Measurements from ENCODE around the gene UCHL5.

UCHL5 gene

DNA sequence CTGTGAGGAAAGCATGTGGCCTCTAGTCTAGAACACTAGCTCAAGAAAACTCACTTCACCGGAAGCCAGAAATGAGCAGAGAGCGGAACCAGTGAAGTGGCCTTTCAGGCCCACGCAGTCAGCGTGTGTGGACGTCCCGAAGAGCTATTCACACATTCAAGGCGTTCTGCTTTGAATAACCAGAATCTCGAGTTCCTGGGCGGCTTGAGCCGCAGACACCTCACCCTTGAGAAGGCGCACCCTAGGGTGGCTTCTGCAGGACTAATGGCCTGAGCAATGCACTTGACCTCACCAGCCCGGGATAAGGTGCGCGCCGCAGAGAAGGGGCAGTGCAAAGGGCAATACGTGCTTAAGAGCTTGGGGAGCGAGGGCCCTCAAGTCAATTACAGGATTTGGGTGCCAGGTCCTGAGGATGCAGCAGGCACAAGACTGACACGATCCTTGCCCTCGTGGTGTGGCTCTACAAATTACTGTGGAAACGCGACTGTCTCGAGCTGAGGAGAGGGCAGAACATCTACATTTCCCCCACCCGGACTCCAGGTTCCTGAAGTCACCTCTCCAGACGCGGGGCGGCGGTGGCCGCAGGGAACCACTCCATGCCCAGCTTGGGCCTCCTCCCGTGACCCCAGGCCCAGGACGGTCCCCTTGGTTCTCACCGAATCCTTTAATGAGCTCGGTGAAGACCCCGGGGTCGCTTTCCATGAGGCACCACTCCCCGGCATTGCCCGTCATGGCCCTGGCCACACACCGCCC, 455 bp downstream of the UCHL5 start (continued):
- 0 out of 2 replicates have a peak, but pooled peaks have one; percentile 24 for TF ChIP-seq YY2 (tag by site-specific recombination; IDR thresholded peaks at IDR 0.05)
- peak; percentile 57; the same call in 1 of the 2 replicates for TF ChIP-seq ZNF335 (tag by site-specific recombination; conservative IDR thresholded peaks at IDR 0.05)
- peak; percentile 78; the same call in 1 of the 2 replicates for TF ChIP-seq ZSCAN23 (tag by site-specific recombination; IDR thresholded peaks at IDR 0.05)
- TF ChIP-seq EGR2 (tag by site-specific recombination; IDR thresholded peaks at IDR 0.05; ENCODE audit: low read depth) = peak; percentile 48; the same call in 1 of the 2 replicates
- no peak for TF ChIP-seq ZNF664 (tag by site-specific recombination; IDR thresholded peaks at IDR 0.05)
- TF ChIP-seq, protein P1, sequence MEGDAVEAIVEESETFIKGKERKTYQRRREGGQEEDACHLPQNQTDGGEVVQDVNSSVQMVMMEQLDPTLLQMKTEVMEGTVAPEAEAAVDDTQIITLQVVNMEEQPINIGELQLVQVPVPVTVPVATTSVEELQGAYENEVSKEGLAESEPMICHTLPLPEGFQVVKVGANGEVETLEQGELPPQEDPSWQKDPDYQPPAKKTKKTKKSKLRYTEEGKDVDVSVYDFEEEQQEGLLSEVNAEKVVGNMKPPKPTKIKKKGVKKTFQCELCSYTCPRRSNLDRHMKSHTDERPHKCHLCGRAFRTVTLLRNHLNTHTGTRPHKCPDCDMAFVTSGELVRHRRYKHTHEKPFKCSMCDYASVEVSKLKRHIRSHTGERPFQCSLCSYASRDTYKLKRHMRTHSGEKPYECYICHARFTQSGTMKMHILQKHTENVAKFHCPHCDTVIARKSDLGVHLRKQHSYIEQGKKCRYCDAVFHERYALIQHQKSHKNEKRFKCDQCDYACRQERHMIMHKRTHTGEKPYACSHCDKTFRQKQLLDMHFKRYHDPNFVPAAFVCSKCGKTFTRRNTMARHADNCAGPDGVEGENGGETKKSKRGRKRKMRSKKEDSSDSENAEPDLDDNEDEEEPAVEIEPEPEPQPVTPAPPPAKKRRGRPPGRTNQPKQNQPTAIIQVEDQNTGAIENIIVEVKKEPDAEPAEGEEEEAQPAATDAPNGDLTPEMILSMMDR (tag by site-specific recombination; IDR thresholded peaks at IDR 0.05) = peak; percentile 8; the same call in 1 of the 2 replicates
- no peak for TF ChIP-seq ZNF843 (tag by site-specific recombination; IDR thresholded peaks at IDR 0.05)
- TF ChIP-seq ZXDB (tag by site-specific recombination; IDR thresholded peaks at IDR 0.05) = 0 out of 2 replicates have a peak, but pooled peaks have one; percentile 12
- no peak for TF ChIP-seq ZNF362 (tag by site-specific recombination; IDR thresholded peaks at IDR 0.05)
- peak; percentile 77 for TF ChIP-seq FEZF1 (tag by site-specific recombination; IDR thresholded peaks at IDR 0.05)
- TF ChIP-seq ZNF549 (tag by site-specific recombination; IDR thresholded peaks at IDR 0.05) = no peak
- TF ChIP-seq ZNF423 (tag by site-specific recombination; IDR thresholded peaks at IDR 0.05) = peak; percentile 93
- TF ChIP-seq PRDM2 (tag by site-specific recombination; IDR thresholded peaks at IDR 0.05; ENCODE audit: borderline replicate concordance) = no peak
- no peak for TF ChIP-seq ZNF529 (tag by site-specific recombination; IDR thresholded peaks at IDR 0.05; ENCODE audit: insufficient replicate concordance)
- no peak; the same call in 1 of the 2 replicates for TF ChIP-seq ZBTB20 (tag by site-specific recombination; IDR thresholded peaks at IDR 0.05)

GRCh38 chr1:193054169-193054675, 4.9 kb downstream of the UCHL5 start:
- 0 out of 2 replicates have a peak, but pooled peaks cover 2% of the 10 kb centered on the region for H3K4me1 ChIP-seq (ENCODE audit: control insufficient read depth, insufficient read depth, low read length)
- H3K36me3 ChIP-seq (ENCODE audit: control insufficient read depth in 2 of 2, insufficient read depth in 1 of 2, low read length in 2 of 2) = peaks cover 8 to 21% of the 10 kb centered on the region in 2 experiments; a peak in 2 of 3 replicates
- ChIA-PET POLR2A (no interaction called here), CTCF (no interaction called here)
- H3K27ac ChIP-seq (ENCODE audit: extremely low read depth, low read depth, low read length) = no peak overlapping the region
- H3K9me3 ChIP-seq (ENCODE audit: control insufficient read depth, insufficient read depth, low read depth, low read length) = no peaks in the 10 kb centered on the region
- TF ChIP-seq ZNF654 (tag by site-specific recombination; IDR thresholded peaks at IDR 0.05; ENCODE audit: low read depth) (no peak), ZNF658 (tag by site-specific recombination; IDR thresholded peaks at IDR 0.05) (no peak), ZNF221 (tag by site-specific recombination; IDR thresholded peaks at IDR 0.05; ENCODE audit: borderline replicate concordance) (no peak), ZNF114 (tag by site-specific recombination; IDR thresholded peaks at IDR 0.05) (no peak), ZNF677 (tag by site-specific recombination; IDR thresholded peaks at IDR 0.05) (no peak), ZNF223 (tag by site-specific recombination; IDR thresholded peaks at IDR 0.05) (no peak), ZNF670 (tag by site-specific recombination; IDR thresholded peaks at IDR 0.05; ENCODE audit: low read depth) (no peak), ZNF391 (tag by site-specific recombination; IDR thresholded peaks at IDR 0.05; ENCODE audit: borderline replicate concordance, low read depth) (no peak), ZNF341 (tag by site-specific recombination; IDR thresholded peaks at IDR 0.05; ENCODE audit: low read depth) (no peak), ZBTB1 (tag by site-specific recombination; IDR thresholded peaks at IDR 0.05) (no peak), ZSCAN23 (tag by site-specific recombination; IDR thresholded peaks at IDR 0.05) (no peak), KLF16 (tag by site-specific recombination; IDR thresholded peaks at IDR 0.05) (no peak)
- H3K4me3 ChIP-seq (ENCODE audit: low read depth, low read length) = no peak overlapping the region
